Right atrium auricular region (tissue), 2 donors: ENCODE data around the gene MARCHF5. TPM values are rescaled to one million over a fixed set of nuclear protein-coding genes. Genes with fewer than 3 reads are reported as not detected.
"Not testable (repeated sequence)": the region's sequence is repeated elsewhere in the genome, so short reads cannot be mapped to it uniquely, and the experiment has no call there.

Experiments
- DNase-seq: peaks from one replicate; pipeline ENCODE4 v3.0.0-alpha.2; 2019; ENCODE audit warnings: low spot score
- H3K27ac ChIP-seq, 2 donors: fragments of 200-600 bp; sonication (generic); 1 replicate in 1 of 2; 2 replicates in 1 of 2; pipeline ENCODE4 v1.5.1; 2016 to 2019
- H3K27me3 ChIP-seq, 2 donors: fragments of 200-600 bp; sonication (generic); one replicate each; pipeline versions ENCODE4 v1.5.1 to v1.6.0; 2017 to 2019
- H3K36me3 ChIP-seq: fragments of 200-600 bp; sonication (generic); one replicate; pipeline ENCODE4 v1.5.1; 2016
- H3K4me1 ChIP-seq, 2 donors: fragments of 200-600 bp; sonication (generic); one replicate each; pipeline versions ENCODE4 v1.5.1 to v1.6.0; 2017 to 2019
- H3K4me3 ChIP-seq, 2 donors: fragments of 200-600 bp; sonication (generic); 1 replicate in 1 of 2; 2 replicates in 1 of 2; pipeline ENCODE4 v1.5.1; 2017 to 2019; ENCODE audit warnings: mild to moderate bottlenecking in 1 of 2, moderate library complexity in 1 of 2
- H3K9me3 ChIP-seq, 2 donors: fragments of 200-600 bp; sonication (generic); one replicate each; pipeline ENCODE4 v1.5.1; 2019
- CTCF ChIP-seq, 2 donors: fragments of 200-600 bp; sonication (generic); IDR thresholded peaks; one replicate each; pipeline ENCODE4 v1.5.1; 2019; ENCODE audit warnings: antibody characterized with exemption in 2 of 2
- total RNA-seq, 2 donors: library from RNA; depleted of rRNA; stranded (reverse); fragments of >200 nt; gene quantifications; one replicate each; pipeline ENCODE4 v1.1.0, GENCODE V29; 2016

The MARCHF5 gene
- total RNA-seq, 2 donors from 2014 or later: 8.5 to 11.6 TPM

- no peak for TF ChIP-seq CTCF (IDR thresholded peaks at IDR 0.05)
- Histone ChIP-seq H3K4me1 (peaks cover 0 to 5% of the 10 kb centered on the region in 2 donors), H3K27me3 (no peaks in the 10 kb centered on the region), H3K4me3 (no peak overlapping the region), H3K27ac (no peak overlapping the region), H3K36me3 (no peaks in the 10 kb centered on the region), H3K9me3 (no peaks in the 10 kb centered on the region)
- DNase-seq: no peak
Observed at GRCh38 chr10:92328993-92329392, 38.0 kb downstream of the MARCHF5 start.

- H3K36me3 ChIP-seq, H3K4me1 ChIP-seq, H3K27ac ChIP-seq, H3K9me3 ChIP-seq, DNase-seq, H3K4me3 ChIP-seq, H3K27me3 ChIP-seq: not testable (repeated sequence)
Observed at GRCh38 chr10:92329927-92330326, 39.0 kb downstream of the MARCHF5 start.

GRCh38 chr10:92342796-92343195 is 51.8 kb downstream of the MARCHF5 start:
- DNase-seq: no peak
- Histone ChIP-seq H3K4me1 (no peaks in the 10 kb centered on the region), H3K27ac (no peak overlapping the region), H3K36me3 (peaks cover 8% of the 10 kb centered on the region), H3K9me3 (no peaks in the 10 kb centered on the region), H3K4me3 (no peak overlapping the region), H3K27me3 (no peaks in the 10 kb centered on the region)
- no peak for TF ChIP-seq CTCF (IDR thresholded peaks at IDR 0.05)

- H3K4me3 ChIP-seq, H3K9me3 ChIP-seq, H3K27me3 ChIP-seq, H3K4me1 ChIP-seq, DNase-seq, H3K27ac ChIP-seq: not testable (repeated sequence)
- H3K36me3 ChIP-seq: peaks cover 23% of the 10 kb centered on the region
Observed at GRCh38 chr10:92345575-92345974, 54.6 kb downstream of the MARCHF5 start.

GRCh38 chr10:92347035-92347676 is 56.2 kb downstream of the MARCHF5 start:
- DNase-seq, H3K9me3 ChIP-seq, H3K4me1 ChIP-seq, H3K27me3 ChIP-seq, H3K27ac ChIP-seq, H3K4me3 ChIP-seq: not testable (repeated sequence)
- H3K36me3 ChIP-seq: peaks cover 30% of the 10 kb centered on the region

- DNase-seq: no peak
- H3K4me1 ChIP-seq: no peaks in the 10 kb centered on the region
- H3K9me3 ChIP-seq: no peaks in the 10 kb centered on the region
- peaks cover 22% of the 10 kb centered on the region for H3K36me3 ChIP-seq
- H3K27me3 ChIP-seq: no peaks in the 10 kb centered on the region
- H3K27ac ChIP-seq: no peak overlapping the region
- H3K4me3 ChIP-seq: no peak overlapping the region
- TF ChIP-seq CTCF (IDR thresholded peaks at IDR 0.05): no peak
Observed at GRCh38 chr10:92350411-92350810, 59.4 kb downstream of the MARCHF5 start.

- no peaks in the 10 kb centered on the region for H3K27me3 ChIP-seq
- H3K4me3 ChIP-seq: no peak overlapping the region
- H3K9me3 ChIP-seq: no peaks in the 10 kb centered on the region
- DNase-seq: no peak
- no peak for TF ChIP-seq CTCF (IDR thresholded peaks at IDR 0.05)
- no peak overlapping the region for H3K27ac ChIP-seq
- H3K36me3 ChIP-seq: peaks cover 16% of the 10 kb centered on the region
- H3K4me1 ChIP-seq: no peaks in the 10 kb centered on the region
Observed at GRCh38 chr10:92354587-92354986, 63.6 kb downstream of the MARCHF5 start.
